ENCODE data around the gene NALCN.

NALCN gene

GRCh38 chr13:101017123-101017872, 399.0 kb downstream of the NALCN start:
- Mint-ChIP-seq H3K27me3 (peaks cover 24% of the 10 kb centered on the region), H3K4me1 (ENCODE audit: low read depth) (no peaks in the 10 kb centered on the region), H3K4me3 (no peak overlapping the region), H3K27ac (no peak overlapping the region), H3K9me3 (no peaks in the 10 kb centered on the region), H3K36me3 (ENCODE audit: low read depth) (no peaks in the 10 kb centered on the region)

- H3K27me3 Mint-ChIP-seq: peaks cover 28% of the 10 kb centered on the region
- H3K9me3 Mint-ChIP-seq: no peaks in the 10 kb centered on the region
- H3K4me3 Mint-ChIP-seq: no peak overlapping the region
- H3K36me3 Mint-ChIP-seq (ENCODE audit: low read depth): no peaks in the 10 kb centered on the region
- H3K27ac Mint-ChIP-seq: no peak overlapping the region
- no peaks in the 10 kb centered on the region for H3K4me1 Mint-ChIP-seq (ENCODE audit: low read depth)
Observed at GRCh38 chr13:101016475-101016874, 399.8 kb downstream of the NALCN start.

- Mint-ChIP-seq H3K27me3 (peaks cover 25% of the 10 kb centered on the region), H3K4me1 (ENCODE audit: low read depth) (no peaks in the 10 kb centered on the region), H3K27ac (no peak overlapping the region), H3K4me3 (no peak overlapping the region), H3K36me3 (ENCODE audit: low read depth) (no peaks in the 10 kb centered on the region), H3K9me3 (no peaks in the 10 kb centered on the region)
Observed at GRCh38 chr13:101013245-101013644, 403.1 kb downstream of the NALCN start.

GRCh38 chr13:101010100-101010499, 406.2 kb downstream of the NALCN start:
- Mint-ChIP-seq H3K27ac (no peak overlapping the region), H3K36me3 (ENCODE audit: low read depth) (no peaks in the 10 kb centered on the region), H3K27me3 (peaks cover 14% of the 10 kb centered on the region), H3K4me3 (no peak overlapping the region), H3K9me3 (no peaks in the 10 kb centered on the region), H3K4me1 (ENCODE audit: low read depth) (no peaks in the 10 kb centered on the region)

- no peak overlapping the region for H3K4me3 Mint-ChIP-seq
- peaks cover 9% of the 10 kb centered on the region for H3K27me3 Mint-ChIP-seq
- no peaks in the 10 kb centered on the region for H3K4me1 Mint-ChIP-seq (ENCODE audit: low read depth)
- H3K9me3 Mint-ChIP-seq: no peaks in the 10 kb centered on the region
- no peak overlapping the region for H3K27ac Mint-ChIP-seq
- no peaks in the 10 kb centered on the region for H3K36me3 Mint-ChIP-seq (ENCODE audit: low read depth)
Observed at GRCh38 chr13:101007245-101007644, 409.1 kb downstream of the NALCN start.
